ENCODE results near the gene TYW1. TPM values are rescaled to one million over a fixed set of nuclear protein-coding genes. Genes with fewer than 3 reads are reported as not detected.

Gene TYW1, protein sequence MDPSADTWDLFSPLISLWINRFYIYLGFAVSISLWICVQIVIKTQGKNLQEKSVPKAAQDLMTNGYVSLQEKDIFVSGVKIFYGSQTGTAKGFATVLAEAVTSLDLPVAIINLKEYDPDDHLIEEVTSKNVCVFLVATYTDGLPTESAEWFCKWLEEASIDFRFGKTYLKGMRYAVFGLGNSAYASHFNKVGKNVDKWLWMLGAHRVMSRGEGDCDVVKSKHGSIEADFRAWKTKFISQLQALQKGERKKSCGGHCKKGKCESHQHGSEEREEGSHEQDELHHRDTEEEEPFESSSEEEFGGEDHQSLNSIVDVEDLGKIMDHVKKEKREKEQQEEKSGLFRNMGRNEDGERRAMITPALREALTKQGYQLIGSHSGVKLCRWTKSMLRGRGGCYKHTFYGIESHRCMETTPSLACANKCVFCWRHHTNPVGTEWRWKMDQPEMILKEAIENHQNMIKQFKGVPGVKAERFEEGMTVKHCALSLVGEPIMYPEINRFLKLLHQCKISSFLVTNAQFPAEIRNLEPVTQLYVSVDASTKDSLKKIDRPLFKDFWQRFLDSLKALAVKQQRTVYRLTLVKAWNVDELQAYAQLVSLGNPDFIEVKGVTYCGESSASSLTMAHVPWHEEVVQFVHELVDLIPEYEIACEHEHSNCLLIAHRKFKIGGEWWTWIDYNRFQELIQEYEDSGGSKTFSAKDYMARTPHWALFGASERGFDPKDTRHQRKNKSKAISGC
- 14.7 to 16.2 TPM (median 15.4 TPM) in 5 replicates for total RNA-seq (2022; extraction: Qiagen RNA extraction)

DNA sequence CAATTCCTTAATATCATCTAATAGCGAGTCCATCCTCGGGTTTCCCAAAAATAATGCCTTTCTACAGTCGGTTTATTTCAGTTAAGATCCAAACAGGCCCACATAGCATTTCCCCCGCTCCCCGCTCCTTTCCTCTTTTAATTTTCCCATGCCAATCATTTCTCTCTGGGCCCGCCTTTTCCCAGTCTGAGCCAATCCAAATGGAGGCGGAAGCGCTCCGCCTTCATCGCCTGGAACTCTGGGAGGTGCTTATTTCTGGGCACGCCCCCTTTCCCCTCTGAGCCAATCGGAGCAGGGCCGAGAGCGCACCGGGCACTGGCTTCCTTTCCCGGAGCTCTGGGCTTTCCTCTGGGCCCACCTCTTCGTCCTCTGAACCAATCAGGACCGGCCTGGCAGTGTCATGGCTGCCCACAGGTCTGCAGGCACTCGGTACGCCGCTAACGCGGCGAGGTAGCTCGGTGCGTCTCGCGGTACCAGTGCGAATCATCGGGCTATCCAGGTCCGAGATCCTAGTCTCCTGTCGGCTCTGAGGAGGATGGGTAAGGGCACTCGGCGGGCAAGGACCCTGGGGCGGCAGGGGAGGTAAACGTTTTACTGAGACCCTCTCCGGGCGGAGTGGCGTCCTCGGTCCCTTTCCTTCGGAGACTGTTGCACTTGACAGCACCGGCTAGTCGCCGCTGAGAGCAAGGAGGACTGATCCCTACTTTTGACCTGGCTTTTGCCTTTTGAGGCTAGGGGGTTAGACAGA, at the start of gene TYW1:
Gene TYW1 (plus strand): TSS at position 390 of the 748 bp plus-strand sequence. CDS start 146 bp downstream, at position 536.

DNA sequence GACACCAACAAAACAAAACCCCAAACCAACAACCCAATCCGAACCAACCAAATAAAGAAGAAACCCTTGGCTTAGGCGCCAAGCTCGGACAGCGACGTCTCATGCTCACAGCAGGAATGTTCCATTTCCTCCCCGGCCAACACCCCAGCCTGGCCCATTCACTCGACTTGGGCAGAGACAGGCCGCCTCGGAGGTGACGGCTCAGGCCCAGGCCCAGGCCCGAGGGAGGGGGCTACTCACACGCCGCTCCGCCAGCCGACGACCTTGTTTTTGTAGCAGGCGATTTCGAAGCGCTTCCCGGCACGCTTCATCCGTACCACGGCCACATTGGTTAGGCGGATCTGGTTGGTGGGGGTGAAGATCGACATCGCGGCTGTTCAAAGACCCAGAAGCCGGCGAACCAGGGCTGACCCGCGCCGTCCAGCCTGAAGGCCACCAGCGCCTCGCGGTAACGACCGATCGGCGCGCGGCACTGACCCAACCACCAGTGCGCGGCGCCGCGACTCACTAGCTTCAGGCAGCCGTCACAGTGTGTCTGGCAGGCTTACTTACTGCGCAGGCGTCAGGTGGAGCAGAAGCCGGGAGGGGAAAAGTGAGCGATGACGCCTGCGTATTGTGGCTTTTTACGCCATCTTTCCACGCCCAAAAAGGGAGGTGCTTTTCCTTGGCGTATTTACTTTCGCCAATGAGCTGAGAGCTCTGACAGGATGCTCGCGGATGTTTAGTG, 1.4 kb upstream of the TYW1 start, which contains the start of gene SBDS:
Gene SBDS (minus strand): TSS at position 537 of the 727 bp plus-strand sequence. CDS start 169 bp downstream, at position 368.

Other genes with a start within 250 kb of the TYW1 start
- gene TMEM248, start 75.6 kb upstream of the TYW1 start, total RNA-seq (2022; extraction: Qiagen RNA extraction): 80.3 to 97.9 TPM (median 93.8 TPM) in 5 replicates
- 112 to 126 TPM (median 119 TPM) in 5 replicates for gene SBDS, start 1.2 kb upstream of the TYW1 start, total RNA-seq (2022; extraction: Qiagen RNA extraction)

Measured in A549 treated with dexamethasone at 1 μM for 4 hours (cell line).